OCI-LY1 (cell line): ENCODE results near the gene SMIM24.

Source experiments
- H2AFZ ChIP-seq: fragments of 200-600 bp; sonication (generic), shearing (Covaris generic); 2 replicates; pipeline ENCODE4 v1.6.0; 2014; ENCODE audit warnings: antibody characterized with exemption, mild to moderate bottlenecking, low read length
- H3F3A ChIP-seq: fragments of 200-600 bp; sonication (generic), shearing (Covaris generic); 2 replicates; pipeline ENCODE4 v1.6.0; 2014; ENCODE audit warnings: mild to moderate bottlenecking, antibody characterized with exemption, low read length, moderate library complexity; ENCODE audit not compliant: insufficient read depth
- H3K27ac ChIP-seq: fragments of 200-600 bp; sonication (generic); 2 replicates; pipeline ENCODE4 v1.5.1; 2014; ENCODE audit warnings: low read length, mixed run types, mild to moderate bottlenecking, low read depth; ENCODE audit not compliant: poor library complexity, severe bottlenecking
- H3K27me3 ChIP-seq: fragments of 200-600 bp; sonication (generic); 2 replicates; pipeline ENCODE4 v1.6.0; 2014; ENCODE audit warnings: antibody characterized with exemption, mild to moderate bottlenecking, low read length, moderate library complexity; ENCODE audit not compliant: insufficient read depth
- H3K36me3 ChIP-seq: fragments of 200-600 bp; sonication (generic); 2 replicates; pipeline ENCODE4 v1.6.1; 2014; ENCODE audit warnings: mild to moderate bottlenecking, antibody characterized with exemption, low read length, moderate library complexity, mixed read lengths; ENCODE audit not compliant: insufficient read depth
- H3K4me1 ChIP-seq: fragments of 200-600 bp; sonication (generic); 2 replicates; pipeline ENCODE4 v1.5.1; 2014; ENCODE audit warnings: mild to moderate bottlenecking, low read length, moderate library complexity; ENCODE audit not compliant: insufficient read depth, severe bottlenecking
- H3K4me2 ChIP-seq: fragments of 200-600 bp; sonication (generic), shearing (Covaris generic); 2 replicates; pipeline ENCODE4 v1.6.1; 2014; ENCODE audit warnings: low read length
- H3K4me3 ChIP-seq: fragments of 200-600 bp; sonication (generic); 2 replicates; pipeline ENCODE4 v1.5.1; 2014; ENCODE audit warnings: low read length, low read depth, mild to moderate bottlenecking, mixed read lengths; ENCODE audit not compliant: poor library complexity, severe bottlenecking
- H3K79me2 ChIP-seq: fragments of 200-600 bp; shearing (Covaris generic); 2 replicates; pipeline ENCODE4 v1.6.1; 2016; ENCODE audit warnings: mixed run types, low read length, mixed read lengths; ENCODE audit not compliant: insufficient read depth
- H3K9ac ChIP-seq: fragments of 200-600 bp; sonication (generic), shearing (Covaris generic); 2 replicates; pipeline ENCODE4 v1.6.1; 2014; ENCODE audit warnings: mild to moderate bottlenecking, low read length, mixed read lengths
- H3K9me2 ChIP-seq: fragments of 200-600 bp; sonication (generic), shearing (Covaris generic); 2 replicates; pipeline ENCODE4 v1.6.1; 2014; ENCODE audit warnings: low read depth, mild to moderate bottlenecking, low read length, mixed read lengths
- H3K9me3 ChIP-seq: fragments of 200-600 bp; shearing (Covaris generic); 2 replicates; pipeline ENCODE4 v1.6.1; 2014; ENCODE audit warnings: low read length, mixed read lengths
- H4K20me1 ChIP-seq: fragments of 200-600 bp; sonication (generic), shearing (Covaris generic); 2 replicates; pipeline ENCODE4 v1.6.0; 2016; ENCODE audit warnings: mild to moderate bottlenecking, low read length; ENCODE audit not compliant: insufficient read depth
- CTCF ChIP-seq: fragments of 200-600 bp; sonication (generic), shearing (Covaris generic); IDR thresholded peaks from 2 replicates; pipeline ENCODE4 v1.5.1; 2017; ENCODE audit warnings: mild to moderate bottlenecking, antibody characterized with exemption, low read length, moderate library complexity, mixed read lengths
- EZH2 ChIP-seq: fragments of 200-600 bp; sonication (generic), shearing (Covaris generic); IDR thresholded peaks from 2 replicates; pipeline ENCODE4 v1.8.0; 2017; ENCODE audit warnings: borderline replicate concordance, mixed run types, mild to moderate bottlenecking, antibody characterized with exemption, low read length, moderate library complexity, mixed read lengths

SMIM24 gene

GRCh38 chr19:3478409-3479176, 1.7 kb downstream of the SMIM24 start:
- no peaks in the 10 kb centered on the region for H3K79me2 ChIP-seq
- no peak for TF ChIP-seq CTCF
- TF ChIP-seq EZH2 = no peak
- H4K20me1 ChIP-seq = no peaks in the 10 kb centered on the region
- no peak overlapping the region for H3K4me3 ChIP-seq
- peaks cover 28% of the 10 kb centered on the region for H3K4me1 ChIP-seq
- no peak overlapping the region for H3K9ac ChIP-seq
- no peaks in the 10 kb centered on the region for H3K27me3 ChIP-seq
- no peaks in the 10 kb centered on the region for H3K9me2 ChIP-seq
- no peaks in the 10 kb centered on the region for H3F3A ChIP-seq
- no peaks in the 10 kb centered on the region for H3K9me3 ChIP-seq
- H2AFZ ChIP-seq = no peak overlapping the region
- no peaks in the 10 kb centered on the region for H3K36me3 ChIP-seq
- no peak overlapping the region for H3K27ac ChIP-seq
- H3K4me2 ChIP-seq = peak overlapping the region; percentile 21; the same call in 1 of the 2 replicates

- TF ChIP-seq EZH2 (no peak), CTCF (no peak)
These were observed 2.4 kb downstream of the SMIM24 start for GRCh38 chr19:3477951-3478350.

GRCh38 chr19:3477506-3477905, 2.8 kb downstream of the SMIM24 start:
- no peaks in the 10 kb centered on the region for H3K36me3 ChIP-seq
- no peak overlapping the region for H3K9ac ChIP-seq

More at GRCh38 chr19:3477951-3478350, 2.4 kb downstream of the SMIM24 start:
- Histone ChIP-seq H3F3A (no peaks in the 10 kb centered on the region), H3K79me2 (no peaks in the 10 kb centered on the region), H3K9me3 (no peaks in the 10 kb centered on the region), H3K4me1 (peaks cover 28% of the 10 kb centered on the region), H3K27me3 (no peaks in the 10 kb centered on the region), H3K9ac (no peak overlapping the region), H3K27ac (no peak overlapping the region), H4K20me1 (no peaks in the 10 kb centered on the region), H3K4me3 (no peak overlapping the region), H3K9me2 (no peaks in the 10 kb centered on the region), H3K36me3 (no peaks in the 10 kb centered on the region), H2AFZ (no peak overlapping the region), H3K4me2 (no peak overlapping the region)

More at GRCh38 chr19:3477506-3477905, 2.8 kb downstream of the SMIM24 start:
- Histone ChIP-seq H3K9me3 (no peaks in the 10 kb centered on the region), H3K9me2 (no peaks in the 10 kb centered on the region), H3K27me3 (no peaks in the 10 kb centered on the region), H3K27ac (no peak overlapping the region), H3K4me1 (peaks cover 28% of the 10 kb centered on the region), H2AFZ (no peak overlapping the region), H3K4me2 (no peak overlapping the region), H3K79me2 (no peaks in the 10 kb centered on the region), H3F3A (no peaks in the 10 kb centered on the region), H4K20me1 (no peaks in the 10 kb centered on the region), H3K4me3 (no peak overlapping the region)
- no peak for TF ChIP-seq EZH2
- TF ChIP-seq CTCF = no peak
